RPMI7951 (cell line): ENCODE results near the gene IL4I1. TPM values are rescaled to one million over a fixed set of nuclear protein-coding genes. Genes with fewer than 3 reads are reported as not detected.
A peak's percentile ranks its signal among the peaks of the same experiment; 100 is the strongest.

Experiments used
- DNase-seq: peaks from one replicate; pipeline ENCODE4 v3.0.0-alpha.2; 2012; ENCODE audit warnings: low read depth
- total RNA-seq: library from RNA; depleted of rRNA; stranded (reverse); fragments of >200 nt; shearing (Covaris generic); gene quantifications from 2 replicates; pipeline ENCODE4 v1.2.3, GENCODE V29; 2014

IL4I1 gene
- total RNA-seq, 1 experiment from 2014 or later: 1.3 TPM

DNA sequence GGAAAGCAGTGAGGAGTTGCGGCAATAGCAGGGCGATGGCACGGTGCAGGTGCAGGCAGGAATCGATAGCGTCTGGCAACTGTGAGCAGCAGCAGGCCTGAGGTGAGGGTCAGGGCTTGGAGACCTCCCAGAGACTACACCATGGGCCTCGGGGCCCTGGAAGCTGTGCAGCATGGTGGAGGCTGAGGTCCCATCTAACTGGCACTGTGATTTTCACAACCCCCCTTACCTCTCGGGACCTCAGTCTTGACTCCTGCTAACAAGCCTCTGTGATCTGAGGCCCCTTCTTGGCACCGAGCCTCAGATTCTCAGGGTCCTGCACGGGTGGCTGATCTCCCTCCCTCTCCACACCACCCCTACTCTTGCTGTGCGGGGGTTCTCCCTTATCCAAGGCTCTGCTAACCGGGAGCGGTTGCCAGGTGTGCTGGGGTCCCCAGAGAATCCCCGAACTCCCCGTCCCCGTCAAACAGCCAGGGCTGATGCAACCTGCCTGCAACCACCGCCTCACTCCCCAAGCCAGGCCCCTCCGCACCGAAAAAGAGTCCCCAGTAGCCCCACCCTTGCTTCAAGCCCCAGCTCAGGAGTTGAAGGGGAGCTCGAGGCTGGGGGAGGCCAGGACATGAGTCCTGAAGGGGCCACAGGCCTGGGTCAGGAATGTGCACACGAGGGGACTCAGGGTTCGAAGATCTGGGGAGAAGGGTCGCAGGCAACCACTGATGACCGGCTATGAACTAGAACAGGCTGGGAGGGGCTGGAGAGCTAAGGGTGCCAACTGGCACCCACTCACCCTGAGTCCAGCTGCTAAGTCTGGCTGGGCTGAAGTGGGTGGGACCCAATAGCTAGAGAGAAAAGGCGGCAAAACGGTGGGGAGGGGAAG lies 27.6 kb upstream of the IL4I1 start:
- no peak for DNase-seq

DNA sequence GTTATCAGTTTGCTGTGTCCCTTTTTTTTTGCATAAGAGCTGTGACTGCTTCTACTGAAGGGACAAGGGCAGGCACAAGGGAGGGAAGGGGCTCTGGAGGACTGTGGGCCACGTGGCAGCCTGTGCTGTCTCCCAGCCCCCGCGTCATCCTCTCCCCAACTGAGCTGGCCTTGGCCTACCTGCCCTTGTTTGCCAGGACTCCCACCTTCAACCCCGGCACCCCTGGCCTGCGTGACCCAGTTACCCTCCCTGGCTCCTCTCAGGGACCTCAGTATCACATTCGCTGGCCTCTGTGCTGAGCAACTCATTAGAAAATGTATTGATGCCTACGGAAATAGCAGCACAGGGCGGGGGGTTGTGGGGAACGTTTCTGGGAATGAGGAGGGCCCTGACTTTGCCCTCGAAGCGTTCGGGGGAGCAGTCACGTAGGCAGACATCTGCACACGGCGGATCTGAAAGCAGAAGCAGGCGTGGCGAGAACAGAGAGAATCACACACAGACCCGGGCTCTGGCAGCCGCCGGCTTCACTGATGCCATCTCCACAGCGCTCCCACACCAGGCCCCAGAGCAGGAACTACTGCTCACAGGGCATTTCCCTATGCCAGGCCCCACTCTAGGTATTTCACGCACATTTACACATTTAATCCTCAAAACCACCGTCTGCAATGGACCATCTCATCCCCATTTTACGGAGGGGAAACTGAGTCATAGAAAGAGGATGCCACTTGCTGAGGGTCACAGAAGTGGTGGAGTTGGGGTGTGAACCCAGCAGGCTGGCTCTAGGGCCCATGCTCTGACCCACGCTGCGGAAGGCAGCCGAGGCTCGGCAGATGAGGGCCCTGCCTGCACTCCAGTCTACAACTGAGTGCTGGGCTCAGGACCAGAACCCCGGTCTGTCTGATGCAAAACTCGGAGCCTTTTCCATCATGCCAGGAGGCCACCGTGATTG lies 26.6 kb upstream of the IL4I1 start:
- no peak for DNase-seq

DNA sequence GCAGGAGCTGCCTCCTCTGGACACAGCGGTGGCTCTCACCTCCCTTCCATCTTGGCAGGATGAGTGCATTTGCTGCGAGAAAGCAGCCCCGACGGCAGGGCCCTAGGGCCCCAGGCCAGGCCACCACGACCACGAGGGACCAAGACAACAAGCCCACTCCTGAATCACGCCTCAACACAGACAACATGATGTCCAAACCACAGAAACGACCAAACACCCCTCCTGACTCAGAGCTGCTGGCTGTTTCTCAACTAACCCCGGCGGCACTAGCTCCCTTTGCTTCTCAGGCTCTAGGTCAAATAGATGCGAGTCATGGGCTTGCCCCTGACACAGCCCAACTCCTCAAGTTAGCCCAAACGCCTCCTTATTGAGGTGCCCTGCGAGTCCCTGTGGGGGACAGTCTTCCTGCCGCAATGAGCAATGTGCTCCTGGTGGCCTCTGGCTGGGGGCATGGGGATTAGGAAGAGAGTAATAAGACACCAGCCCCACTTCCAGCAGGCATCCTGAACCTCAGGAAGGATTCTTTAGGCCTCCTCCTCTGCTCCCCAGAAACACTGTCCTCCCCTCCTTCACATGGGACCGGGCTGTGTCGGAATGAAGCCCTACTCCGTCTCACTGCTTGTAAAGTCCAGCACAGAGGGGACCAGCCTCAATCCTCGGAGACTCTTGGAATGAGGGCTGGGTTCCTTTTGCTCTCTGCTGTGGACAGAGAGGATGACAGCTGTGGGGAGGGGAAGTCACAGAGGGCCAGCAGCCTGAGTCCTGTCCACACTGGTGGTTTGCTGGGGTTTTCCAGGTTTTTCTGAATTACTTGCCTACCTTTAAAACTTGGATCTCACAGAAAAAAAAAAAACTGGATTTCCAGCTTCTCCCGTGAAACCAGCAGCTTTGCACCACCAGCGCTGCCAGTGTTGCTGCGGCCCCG lies 25.4 kb upstream of the IL4I1 start:
- peak; percentile 55 for DNase-seq

DNA sequence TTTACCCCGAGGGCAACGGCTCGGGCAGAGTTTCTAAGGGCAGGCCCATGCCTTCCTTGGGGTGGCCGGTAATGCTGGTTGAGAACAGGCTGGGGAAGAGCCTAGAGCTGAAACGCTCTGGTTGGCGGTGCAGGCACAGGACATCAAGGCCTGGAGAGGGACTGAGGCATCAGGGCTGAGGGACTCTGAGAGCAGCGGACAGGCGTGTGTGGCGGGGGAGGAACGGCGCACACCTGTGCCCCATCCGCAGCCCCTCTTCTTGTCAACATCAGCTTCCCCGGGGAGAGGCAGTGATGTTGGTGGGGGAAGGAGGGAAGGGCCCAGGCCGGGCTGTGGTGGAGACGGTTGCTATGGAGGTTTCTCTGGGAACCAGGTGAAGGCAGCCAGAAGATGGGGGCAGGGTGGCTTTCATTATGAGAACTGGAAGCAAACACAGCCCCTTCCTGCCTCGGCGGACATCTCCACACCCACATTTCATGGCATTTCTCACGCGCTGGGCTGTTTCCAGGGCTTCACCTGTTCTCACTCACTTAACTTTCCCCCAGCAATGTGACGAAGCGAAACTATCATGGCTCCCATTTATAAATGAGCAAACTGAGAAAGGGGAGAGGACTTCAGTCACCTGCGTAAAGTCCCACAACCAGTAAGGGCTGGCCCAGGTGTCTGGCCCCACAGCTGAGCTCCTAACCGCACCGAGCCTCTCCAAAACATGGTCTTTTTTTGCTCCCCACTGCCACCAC lies 24.1 kb upstream of the IL4I1 start:
- DNase-seq: no peak

DNA sequence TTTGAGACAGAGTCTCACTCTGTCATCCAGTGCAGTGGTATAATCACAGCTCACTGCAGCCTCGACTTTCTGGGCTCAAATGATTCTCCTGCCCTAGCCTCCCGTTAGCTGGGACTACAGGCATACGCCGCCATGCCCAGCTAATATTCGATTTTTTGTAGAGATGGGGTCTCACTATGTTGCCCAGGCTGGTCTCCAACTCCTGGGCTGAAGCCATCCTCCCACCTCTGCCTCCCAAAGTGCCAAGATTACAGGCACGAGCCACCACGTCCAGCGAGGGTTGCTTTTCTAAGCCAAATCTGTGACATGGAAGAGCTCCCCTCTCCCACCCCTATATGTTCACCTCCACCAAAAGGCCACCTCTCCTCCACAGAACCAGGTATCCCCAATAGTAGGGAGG lies 21.4 kb upstream of the IL4I1 start:
- no peak for DNase-seq

DNA sequence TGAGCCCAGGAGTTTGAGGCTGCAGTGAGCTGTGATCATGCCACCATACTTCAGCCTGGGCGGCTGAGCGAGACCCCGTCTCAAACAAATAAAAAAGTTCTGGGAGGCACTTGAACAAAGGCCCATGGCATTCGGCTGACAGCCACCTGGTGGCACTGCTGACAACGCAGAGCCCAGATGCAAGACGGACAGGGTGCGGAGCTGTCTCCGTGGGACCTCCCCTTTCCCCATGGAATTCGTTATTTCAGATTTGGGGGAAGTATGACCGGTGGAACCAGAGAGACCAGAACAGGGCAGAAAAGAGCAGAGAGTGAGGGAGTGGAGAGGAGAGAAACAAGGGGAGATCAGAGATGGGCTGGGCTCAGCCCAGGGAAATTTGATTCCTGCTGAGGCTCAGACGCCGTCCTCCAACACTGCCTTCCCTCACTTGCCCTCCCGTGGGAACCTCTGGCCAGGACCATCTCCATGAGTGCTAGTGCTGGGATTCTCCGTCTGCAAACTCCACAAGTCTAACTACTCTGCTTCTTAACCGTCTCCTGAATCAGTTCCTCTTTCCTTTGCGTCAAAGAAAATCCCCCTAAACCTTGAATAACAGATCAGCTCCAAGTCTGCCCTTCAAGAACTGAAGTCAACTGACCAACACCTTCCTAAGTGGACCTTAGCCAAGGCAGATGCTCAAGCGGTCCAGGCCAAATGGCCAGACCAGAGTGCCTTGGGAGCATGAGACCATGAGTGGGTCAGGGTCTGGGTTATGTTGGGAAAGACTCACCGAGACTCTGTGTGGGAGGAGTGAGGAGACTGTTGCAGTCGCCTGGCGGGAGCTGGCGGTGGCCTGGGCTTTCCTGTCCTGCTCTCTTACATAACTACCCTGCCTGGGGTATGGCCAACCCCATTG lies 20.4 kb upstream of the IL4I1 start:
- DNase-seq: no peak

DNA sequence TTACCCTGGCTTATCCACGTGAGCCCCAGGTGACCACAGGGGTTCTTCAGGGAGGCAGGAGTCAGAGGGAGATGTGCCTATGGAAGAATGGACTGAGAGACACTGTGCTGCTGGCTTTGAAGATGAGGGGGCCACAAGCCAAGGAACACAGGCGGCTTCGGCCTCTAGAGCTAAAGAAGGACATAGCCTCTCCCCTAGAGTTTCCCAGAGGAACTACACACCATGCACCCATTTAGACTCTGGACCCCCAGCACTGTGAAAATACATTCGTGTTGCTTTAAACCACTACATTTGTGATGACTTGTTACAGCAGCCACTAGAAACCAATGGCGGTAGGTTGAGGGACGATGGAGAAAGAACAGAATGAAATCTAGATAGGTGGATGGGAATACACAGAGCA lies 18.6 kb upstream of the IL4I1 start:
- DNase-seq: no peak

DNA sequence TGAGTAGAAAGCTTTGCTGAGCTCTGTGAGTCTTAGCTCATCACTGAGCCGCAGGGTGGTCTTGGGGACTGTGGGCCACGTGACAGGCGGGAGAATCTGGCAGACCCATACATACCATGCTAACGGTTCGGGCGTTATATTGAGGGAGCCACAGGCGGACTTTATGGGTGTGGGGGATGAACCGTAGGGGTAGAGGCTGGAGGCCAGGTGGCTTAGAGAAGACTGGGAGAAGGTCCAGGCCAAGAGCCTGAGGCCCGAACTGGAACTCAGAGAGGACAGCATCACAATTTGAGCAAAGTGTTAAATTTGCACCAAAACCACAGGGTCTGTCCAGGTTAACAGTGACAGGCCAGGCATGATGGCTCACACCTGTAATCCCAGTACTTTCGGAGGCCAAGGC lies 17.0 kb upstream of the IL4I1 start:
- no peak for DNase-seq

DNA sequence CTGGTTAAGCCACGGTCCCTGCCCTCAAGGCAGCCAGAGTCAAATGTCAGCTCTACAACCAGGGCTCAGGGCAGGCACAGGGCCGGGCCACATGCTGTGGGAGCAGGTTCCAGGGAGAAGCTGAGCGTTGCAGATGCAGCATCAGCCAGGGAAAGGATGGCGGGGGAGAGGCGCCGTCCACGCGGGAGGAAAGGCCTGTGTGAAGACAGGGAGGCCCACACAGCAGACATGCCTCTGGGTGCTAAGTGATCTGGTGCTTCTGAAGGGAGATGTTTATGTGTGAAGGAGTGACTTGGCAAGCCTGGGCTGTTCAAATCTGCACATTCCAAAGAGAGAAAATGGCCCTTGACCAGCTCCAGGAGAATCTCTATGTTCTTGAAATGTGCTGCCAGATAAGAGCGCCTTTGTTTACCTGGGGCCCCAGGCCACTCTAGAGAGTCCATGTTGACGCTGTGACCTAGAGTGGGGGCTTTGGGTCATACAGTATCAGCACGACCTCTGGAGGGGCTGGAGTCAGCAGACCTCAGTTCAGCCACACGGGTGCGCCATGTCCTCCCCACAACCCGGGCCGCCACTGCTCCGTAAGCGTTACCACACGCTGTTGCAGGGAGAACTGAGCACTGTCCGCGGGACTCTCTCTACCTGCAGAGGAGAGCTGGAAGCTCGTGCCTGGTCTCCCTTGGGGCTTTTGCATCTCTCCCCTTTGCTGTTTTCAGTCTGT lies 16.4 kb upstream of the IL4I1 start:
- no peak for DNase-seq

DNA sequence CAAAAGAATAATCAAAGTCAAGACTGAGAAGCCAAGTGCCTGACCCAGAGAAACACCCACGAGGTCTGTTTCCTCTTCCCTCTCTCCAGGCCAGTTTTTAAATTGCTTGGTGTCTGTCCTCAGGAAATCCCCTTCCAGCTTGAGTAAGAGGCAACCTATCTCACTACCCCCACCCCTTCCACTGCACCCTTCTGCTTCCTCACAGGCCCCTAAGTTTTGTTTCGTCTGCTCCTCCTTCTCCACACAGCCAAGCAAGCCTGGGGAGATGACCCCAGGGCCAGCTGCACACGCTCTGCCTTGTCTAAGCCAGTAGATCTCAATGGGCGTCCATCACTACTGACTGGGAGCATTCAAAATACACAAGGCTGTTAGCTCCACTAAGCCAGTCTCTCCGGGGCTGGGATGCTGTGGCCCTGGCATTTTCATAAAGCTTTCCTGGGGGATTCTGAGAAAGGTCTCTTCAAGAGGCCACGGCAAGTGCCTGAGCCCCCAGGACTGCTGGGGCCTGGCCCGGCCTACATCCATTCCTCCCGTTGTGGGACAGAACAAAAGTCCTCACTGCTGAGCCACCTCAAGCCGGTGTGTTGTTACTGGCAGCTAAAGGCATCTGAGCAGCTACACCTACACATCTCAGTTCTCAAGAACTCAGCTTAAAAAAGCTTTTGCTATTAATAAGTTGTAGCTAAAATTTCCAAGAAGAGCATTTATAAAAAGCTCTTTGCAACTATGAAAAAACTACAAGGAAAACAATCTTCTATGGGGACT lies 14.9 kb upstream of the IL4I1 start:
- DNase-seq: no peak

DNA sequence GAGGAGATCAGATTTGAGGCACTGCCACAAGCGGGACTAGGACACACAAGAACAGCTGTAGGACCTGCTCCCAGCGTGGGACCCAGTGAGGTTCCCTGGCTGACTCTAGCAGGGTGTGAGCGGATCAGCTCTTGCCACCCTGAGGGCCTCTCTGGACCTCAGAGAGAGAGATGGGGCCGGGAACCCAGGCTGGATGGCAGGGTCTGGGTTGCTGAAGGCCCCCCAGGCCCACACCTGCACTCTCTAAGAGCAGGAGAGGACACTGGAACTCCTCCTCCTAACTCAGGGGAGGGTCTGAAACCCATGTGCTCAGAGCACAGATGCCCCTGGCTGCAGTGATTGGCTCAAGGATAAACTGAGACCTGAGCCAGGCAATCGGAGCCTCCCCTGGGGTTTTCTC lies 13.5 kb upstream of the IL4I1 start:
- DNase-seq: no peak

DNA sequence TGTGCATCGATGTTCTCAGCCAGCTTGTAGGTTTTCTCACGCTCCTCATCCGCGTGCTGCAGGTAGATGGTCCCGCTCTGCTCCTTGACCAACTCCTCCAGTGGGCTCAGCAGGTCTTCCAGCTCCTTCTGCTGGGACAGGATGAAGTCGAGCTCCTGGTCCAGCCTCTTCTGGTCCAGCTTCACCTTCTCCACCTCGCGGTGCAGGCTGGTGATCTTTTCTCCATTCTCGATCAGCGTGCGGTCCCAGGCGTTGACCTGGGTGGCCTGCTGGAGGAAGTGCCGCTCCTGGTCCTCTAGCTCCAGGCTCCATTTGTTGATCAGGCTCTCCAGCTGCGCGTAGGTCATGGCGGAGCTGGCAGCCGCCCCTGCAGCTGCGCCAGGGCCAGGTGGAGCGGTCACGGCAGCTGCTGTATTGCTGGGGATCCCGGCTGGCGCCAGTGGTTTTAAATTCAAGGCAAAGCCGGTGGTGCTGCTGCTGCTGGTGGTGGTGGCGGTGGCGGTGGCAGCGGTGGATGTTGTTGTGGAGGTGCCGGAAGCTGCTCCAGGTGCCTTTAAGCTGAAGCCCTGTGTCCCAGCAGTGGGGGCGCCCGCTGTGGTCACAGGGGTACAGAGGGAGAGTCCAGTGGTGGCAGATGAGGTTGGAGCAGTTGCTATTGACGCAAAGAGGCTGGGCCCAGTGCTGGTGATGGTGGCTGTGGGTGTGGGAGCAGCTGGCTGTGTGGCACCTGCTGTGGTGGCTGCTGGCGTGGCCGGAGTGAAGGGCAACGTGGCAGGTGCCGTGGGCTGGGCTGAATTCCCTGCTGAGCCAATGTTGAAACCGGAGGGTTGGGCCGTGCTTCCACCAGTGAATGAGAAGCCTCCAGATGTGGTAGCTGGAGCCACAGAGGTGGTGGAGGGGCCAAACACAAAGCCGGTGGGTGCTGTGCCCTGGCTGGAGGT lies 12.1 kb upstream of the IL4I1 start:
- DNase-seq: no peak

DNA sequence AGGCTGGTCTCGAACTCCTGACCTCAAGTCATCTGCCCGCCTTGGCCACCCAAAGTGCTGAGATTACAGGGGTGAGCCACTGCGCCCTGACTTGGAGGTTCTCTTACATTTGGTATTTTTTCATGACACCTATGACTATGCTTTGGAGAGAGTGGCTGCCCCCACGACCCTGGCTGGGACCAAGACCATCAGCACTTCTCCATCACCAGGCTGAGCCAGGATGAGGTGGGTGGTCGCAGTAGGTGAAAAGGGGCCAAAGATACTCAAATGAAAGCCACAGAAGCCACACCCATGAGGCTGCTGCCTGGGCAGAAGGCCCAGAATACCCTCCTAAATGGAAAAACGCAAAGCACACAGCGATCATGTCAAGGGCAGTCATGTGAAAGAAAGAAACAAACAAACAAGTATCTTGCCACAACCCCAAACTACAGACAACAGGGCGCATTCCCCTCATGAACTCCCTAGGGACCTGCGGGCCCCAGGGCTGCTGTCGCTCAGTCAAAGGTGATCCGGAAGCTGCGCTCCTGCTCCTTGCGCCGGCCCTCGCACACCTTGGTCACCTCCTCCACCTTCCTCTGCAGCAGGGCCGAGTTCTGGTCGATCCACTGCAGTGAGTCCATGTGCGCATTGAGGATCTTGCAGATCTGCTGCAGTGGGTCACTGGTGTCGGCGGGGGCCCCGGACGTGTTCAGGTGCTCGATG lies 11.2 kb upstream of the IL4I1 start:
- DNase-seq: no peak

DNA sequence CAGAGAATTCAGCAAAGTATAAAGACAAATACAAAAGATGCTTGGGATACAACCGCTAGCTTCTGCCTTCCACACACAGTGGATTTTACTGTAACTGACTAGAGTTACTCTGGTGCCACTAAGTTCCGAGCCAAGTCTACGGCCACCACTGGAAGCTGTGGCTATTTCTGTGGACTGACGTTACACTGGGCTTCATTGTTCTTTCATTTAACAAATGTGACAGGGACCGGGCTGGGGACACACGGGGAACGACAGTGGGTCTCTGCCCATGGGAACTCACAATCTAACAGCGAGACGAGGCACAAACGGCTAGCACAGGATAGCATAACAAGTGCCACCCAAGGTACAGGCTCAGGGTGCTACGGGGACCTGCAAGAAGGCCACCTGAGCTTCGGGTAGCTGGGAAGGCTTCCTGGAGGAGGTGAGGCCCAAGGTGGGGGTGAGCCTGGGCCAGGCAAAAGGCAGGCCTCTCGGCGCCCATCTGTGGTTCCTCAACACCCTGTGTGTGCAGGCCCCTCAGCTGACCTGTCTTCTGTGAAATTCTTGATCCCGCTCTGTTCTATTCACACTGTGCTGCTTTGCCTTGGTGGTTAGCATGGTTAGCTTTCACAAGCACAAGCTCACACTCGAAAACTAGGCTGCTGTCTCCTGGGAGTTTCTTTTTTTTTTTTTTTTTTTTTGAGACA lies 10.3 kb upstream of the IL4I1 start:
- DNase-seq: no peak

DNA sequence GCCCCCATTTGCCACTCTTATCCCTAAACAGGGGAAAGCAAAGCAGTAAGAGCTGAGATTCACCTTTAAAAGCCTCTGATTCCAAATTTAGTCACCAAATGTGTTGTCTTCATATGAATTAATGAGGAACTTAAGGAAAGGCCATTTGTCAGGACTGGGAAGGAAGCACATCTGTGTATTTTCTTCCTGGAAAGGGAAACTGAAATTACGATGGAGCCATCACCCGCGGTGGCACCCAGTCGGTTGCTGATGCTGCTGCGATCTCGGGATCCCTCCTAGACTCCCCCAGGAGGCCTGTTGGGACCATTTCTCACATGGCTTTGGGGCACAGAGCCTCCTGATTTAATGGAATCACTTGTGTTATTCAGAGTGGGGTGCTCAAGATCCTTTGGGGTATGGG lies 7.4 kb upstream of the IL4I1 start:
- DNase-seq: no peak
